Lung (tissue), 12 donors: ENCODE data around the gene HBEGF. TPM values are rescaled to one million over a fixed set of nuclear protein-coding genes. Genes with fewer than 3 reads are reported as not detected.
"Not testable (repeated sequence)": the region's sequence is repeated elsewhere in the genome, so short reads cannot be mapped to it uniquely, and the experiment has no call there.

Experiments
- ATAC-seq: fragments of 200-7000 bp; cut with Tn5 transposase; one replicate; pipeline ENCODE4 v1.9.1; 2020; ENCODE audit warnings: moderate number of reproducible peaks; ENCODE audit not compliant: insufficient read depth, low FRiP score
- DNase-seq, 3 donors: peaks; one replicate each; pipeline ENCODE4 v3.0.0-alpha.2; 2013 to 2017
- H3K27ac ChIP-seq, 2 donors: one replicate each; pipeline ENCODE4 v1.5.1; 2013; ENCODE audit warnings: mild to moderate bottlenecking in 2 of 2, moderate library complexity in 2 of 2, control low read depth in 1 of 2, inconsistent platforms in 1 of 2, low read depth in 1 of 2, low read length in 1 of 2
- H3K27me3 ChIP-seq, 3 donors: one replicate each; pipeline ENCODE4 v1.5.1; 2013; ENCODE audit warnings: low read length in 2 of 3; ENCODE audit not compliant: control insufficient read depth in 3 of 3, insufficient read depth in 3 of 3
- H3K36me3 ChIP-seq, 4 donors: one replicate each; pipeline ENCODE4 v1.5.1; 2013; ENCODE audit warnings: low read length in 4 of 4, mild to moderate bottlenecking in 1 of 4, moderate library complexity in 1 of 4; ENCODE audit not compliant: control insufficient read depth in 4 of 4, insufficient read depth in 4 of 4
- H3K4me1 ChIP-seq, 5 donors: one replicate each; pipeline ENCODE4 v1.5.1; 2013; ENCODE audit warnings: low read length in 5 of 5, mild to moderate bottlenecking in 2 of 5, moderate library complexity in 1 of 5; ENCODE audit not compliant: control insufficient read depth in 5 of 5, insufficient read depth in 5 of 5
- H3K4me3 ChIP-seq: one replicate; pipeline ENCODE4 v1.5.1; 2013; ENCODE audit warnings: mild to moderate bottlenecking, control low read depth, moderate library complexity
- H3K9ac ChIP-seq, 2 donors: one replicate each; pipeline ENCODE4 v1.5.1; 2013; ENCODE audit warnings: low read length in 2 of 2, control low read depth in 1 of 2; ENCODE audit not compliant: insufficient read depth in 1 of 2
- H3K9me3 ChIP-seq, 4 donors: one replicate each; pipeline ENCODE4 v1.5.1; 2013; ENCODE audit warnings: low read length in 3 of 4, mild to moderate bottlenecking in 1 of 4, moderate library complexity in 1 of 4; ENCODE audit not compliant: control insufficient read depth in 4 of 4, insufficient read depth in 3 of 4
- WGBS, 2 donors: extraction: QIAGEN DNeasy Blood & Tissue Kit; methylation state at CpG; one replicate each; pipeline ENCODE4 v1.1.7; 2013; 5-methylcytosine and 5-hydroxymethylcytosine counted together
- polyA plus RNA-seq, 2 donors: library from polyadenylated mRNA; stranded (reverse); fragments of 200-250 nt; gene quantifications; one replicate each; pipeline ENCODE4 v1.2.1, GENCODE V29; 2013
- total RNA-seq, 2 donors: library from RNA; depleted of rRNA in 1 of 2; stranded (reverse); fragments of >200 nt in 1 of 2; gene quantifications; one replicate each; pipeline ENCODE4 v1.2.1, GENCODE V29; 2014 to 2021
- TF ChIP-seq, protein P1 (sequence below): IDR thresholded peaks from 2 replicates; pipeline ENCODE4 v1.5.1; 2012; ENCODE audit warnings: mild to moderate bottlenecking; ENCODE audit errors: control extremely low read depth, extremely low read depth
- donor health status: control.
- donor health status: control.
- donor health status: Bipolar disorder and iron deficiency.
- donor health status: healthy.
- donor health status: DM: yes; HTN: yes; CAD: no.

Gene HBEGF
- total and polyA plus RNA-seq, 4 donors, result 13.0 to 27.1 (median 18.4) TPM

GRCh38 chr5:140347360-140347759 is 957 bp upstream of the HBEGF start:
- peak overlapping the region; percentile 52 to 95 for H3K27ac ChIP-seq
- TF ChIP-seq, protein P1, sequence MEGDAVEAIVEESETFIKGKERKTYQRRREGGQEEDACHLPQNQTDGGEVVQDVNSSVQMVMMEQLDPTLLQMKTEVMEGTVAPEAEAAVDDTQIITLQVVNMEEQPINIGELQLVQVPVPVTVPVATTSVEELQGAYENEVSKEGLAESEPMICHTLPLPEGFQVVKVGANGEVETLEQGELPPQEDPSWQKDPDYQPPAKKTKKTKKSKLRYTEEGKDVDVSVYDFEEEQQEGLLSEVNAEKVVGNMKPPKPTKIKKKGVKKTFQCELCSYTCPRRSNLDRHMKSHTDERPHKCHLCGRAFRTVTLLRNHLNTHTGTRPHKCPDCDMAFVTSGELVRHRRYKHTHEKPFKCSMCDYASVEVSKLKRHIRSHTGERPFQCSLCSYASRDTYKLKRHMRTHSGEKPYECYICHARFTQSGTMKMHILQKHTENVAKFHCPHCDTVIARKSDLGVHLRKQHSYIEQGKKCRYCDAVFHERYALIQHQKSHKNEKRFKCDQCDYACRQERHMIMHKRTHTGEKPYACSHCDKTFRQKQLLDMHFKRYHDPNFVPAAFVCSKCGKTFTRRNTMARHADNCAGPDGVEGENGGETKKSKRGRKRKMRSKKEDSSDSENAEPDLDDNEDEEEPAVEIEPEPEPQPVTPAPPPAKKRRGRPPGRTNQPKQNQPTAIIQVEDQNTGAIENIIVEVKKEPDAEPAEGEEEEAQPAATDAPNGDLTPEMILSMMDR, result no peak
- ATAC-seq, result no peak
- H3K9me3 ChIP-seq, result no peaks in the 10 kb centered on the region
- no peak overlapping the region for H3K4me3 ChIP-seq
- peaks cover 0 to 2% (median 0%) of the 10 kb centered on the region in 4 donors for H3K36me3 ChIP-seq
- peaks cover 0 to 17% (median 9%) of the 10 kb centered on the region in 5 donors for H3K4me1 ChIP-seq
- H3K9ac ChIP-seq, result no peak overlapping the region
- 50 to 69% methylated on average over 2 of the region's 2 CpGs for WGBS, 2 donors
- no peak for DNase-seq
- no peaks in the 10 kb centered on the region for H3K27me3 ChIP-seq

- DNase-seq, result peak; percentile 62 to 73 (median 67)
- H3K4me1 ChIP-seq, result peaks cover 0 to 20% (median 17%) of the 10 kb centered on the region in 5 donors
Observed at GRCh38 chr5:140345919-140346347, 470 bp downstream of the HBEGF start.

DNA sequence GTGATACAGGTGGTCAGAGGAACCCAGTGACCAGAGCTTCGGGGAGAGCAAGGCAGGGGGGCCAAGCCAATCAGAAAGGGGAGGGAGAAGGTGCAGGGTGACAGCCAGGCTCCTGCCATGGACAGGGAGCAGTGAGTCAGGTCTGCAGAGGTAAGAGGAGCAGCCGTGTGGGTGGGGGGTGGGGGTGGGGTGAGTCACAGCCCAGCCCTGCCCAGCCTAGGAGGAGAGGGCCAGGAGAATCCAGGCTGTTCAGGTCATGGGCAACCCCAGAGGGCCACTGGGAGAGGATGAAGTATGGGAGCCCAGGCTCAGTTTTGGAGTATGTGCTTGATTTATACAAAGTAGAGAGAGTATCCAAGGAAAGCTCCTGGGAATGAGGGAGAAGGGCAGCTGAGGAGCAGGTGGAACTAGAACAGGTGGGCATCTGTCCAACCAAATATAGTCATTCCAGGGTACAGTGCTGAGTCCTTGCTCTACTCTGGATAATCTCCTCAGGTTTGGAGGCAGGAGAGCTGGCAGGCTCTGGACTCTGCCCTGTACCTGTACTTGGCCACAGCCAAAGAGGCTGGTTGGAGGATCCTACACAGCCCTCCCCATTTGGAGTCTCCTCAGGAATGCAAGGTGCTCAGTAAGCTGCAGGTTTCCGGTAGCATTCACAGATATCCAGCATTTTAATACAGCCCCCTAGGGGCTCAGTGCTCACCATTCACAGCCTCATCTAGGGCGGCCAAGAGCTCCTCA is 1.6 kb downstream of the HBEGF start:
- DNase-seq (peak in 1 of 3 donors; percentile 35), ATAC-seq (no peak)
- 61 to 84% methylated on average over 4 of the region's 4 CpGs for WGBS, 2 donors
- Histone ChIP-seq H3K36me3 (peaks cover 0 to 13% (median 0%) of the 10 kb centered on the region in 4 donors), H3K27me3 (no peaks in the 10 kb centered on the region), H3K4me3 (peak overlapping the region; percentile 49), H3K27ac (peak overlapping the region; percentile 38 to 95), H3K4me1 (peaks cover 0 to 20% (median 17%) of the 10 kb centered on the region in 5 donors), H3K9ac (no peak overlapping the region), H3K9me3 (no peaks in the 10 kb centered on the region)
- TF ChIP-seq, protein P1, result no peak

More at GRCh38 chr5:140345919-140346347, 470 bp downstream of the HBEGF start:
- H3K36me3 ChIP-seq, result peaks cover 0 to 13% (median 0%) of the 10 kb centered on the region in 4 donors
- peak overlapping the region; percentile 49 for H3K4me3 ChIP-seq
- peak overlapping the region; percentile 81 to 95 for H3K27ac ChIP-seq
- peak; percentile 58 for ATAC-seq
- H3K27me3 ChIP-seq, result no peaks in the 10 kb centered on the region
- H3K9me3 ChIP-seq, result no peaks in the 10 kb centered on the region
- 6 to 7% methylated on average over 34 to 35 of the region's 35 CpGs for WGBS, 2 donors
- TF ChIP-seq, protein P1, result no peak
- H3K9ac ChIP-seq, result peak overlapping the region in 1 of 2 donors; percentile 14

DNA sequence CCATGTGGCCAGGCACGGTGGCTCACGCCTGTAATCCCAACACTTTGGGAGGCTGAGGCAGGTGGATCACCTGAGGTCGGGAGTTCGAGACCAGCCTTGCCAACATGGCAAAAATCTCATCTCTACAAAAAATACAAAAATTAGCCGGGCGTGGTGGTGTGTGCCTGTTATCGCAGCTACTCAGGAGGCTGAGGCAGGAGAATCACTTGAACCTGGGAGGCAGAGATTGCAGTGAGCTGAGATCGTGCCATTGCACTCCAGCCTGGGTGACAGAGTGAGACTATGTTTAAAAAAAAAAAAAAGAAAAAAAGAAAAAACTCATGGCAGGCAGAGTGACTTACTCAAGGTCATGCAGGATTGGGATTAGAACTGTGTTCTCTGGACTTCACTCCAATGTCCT is 2.6 kb downstream of the HBEGF start:
- peaks cover 0 to 23% (median 17%) of the 10 kb centered on the region in 5 donors for H3K4me1 ChIP-seq

More for the DNA sequence above, 2.6 kb downstream of the HBEGF start:
- H3K9ac ChIP-seq, H3K27me3 ChIP-seq, DNase-seq, H3K27ac ChIP-seq, H3K9me3 ChIP-seq, ATAC-seq, H3K4me3 ChIP-seq: not testable (repeated sequence)
- H3K36me3 ChIP-seq, result peaks cover 0 to 18% (median 0%) of the 10 kb centered on the region in 4 donors
- 96 to 97% methylated on average over 8 of the region's 8 CpGs for whole genome bisulfite sequencing, 2 donors
